Left ventricle myocardium inferior (tissue), 1 donor: ENCODE measurements around the gene PKD1L1. TPM values are rescaled to one million over a fixed set of nuclear protein-coding genes. Genes with fewer than 3 reads are reported as not detected.

Experiments
- DNase-seq: peaks from one replicate; pipeline ENCODE4 v3.0.0-alpha.2; 2020
- H3K27ac ChIP-seq: fragments of 200-600 bp; replicated peaks from 2 replicates; pipeline ENCODE4 v1.8.0; 2021
- H3K27me3 ChIP-seq: fragments of 200-600 bp; 2 replicates; pipeline ENCODE4 v1.8.0; 2021; ENCODE audit warnings: low read depth
- H3K36me3 ChIP-seq: fragments of 200-600 bp; 2 replicates; pipeline ENCODE4 v1.8.0; 2021
- H3K4me1 ChIP-seq: fragments of 200-600 bp; 2 replicates; pipeline ENCODE4 v1.8.0; 2021
- H3K4me3 ChIP-seq: fragments of 200-600 bp; 2 replicates; pipeline ENCODE4 v1.8.0; 2021; ENCODE audit warnings: mild to moderate bottlenecking, moderate library complexity
- H3K9me3 ChIP-seq: fragments of 200-600 bp; replicated peaks from 2 replicates; pipeline ENCODE4 v1.8.0; 2021
- intact Hi-C: fragments of 100-400 bp; cut with micrococcal nuclease; formaldehyde crosslinking; loops from one replicate; pipeline ENCODE4 v1.11.0; 2022
- total RNA-seq: library from RNA; stranded (reverse); fragmentation: NEBNext Ultra II Directional; extraction: Animal tissue kit (Norgen Biotek cat#: 25700); gene quantifications from one replicate; pipeline ENCODE4 v1.2.1, GENCODE V29; 2021
- TF ChIP-seq, protein P1 (sequence below): fragments of 200-600 bp; IDR thresholded peaks from 2 replicates; pipeline ENCODE4 v1.8.0; 2021; ENCODE audit warnings: antibody characterized with exemption, mild to moderate bottlenecking, borderline replicate concordance
- donor health status: DM: no; HTN: yes; CAD: no; lungs with severe emphysema.

PKD1L1 gene
- total RNA-seq, 1 donor from 2014 or later, result 1.5 TPM

DNA sequence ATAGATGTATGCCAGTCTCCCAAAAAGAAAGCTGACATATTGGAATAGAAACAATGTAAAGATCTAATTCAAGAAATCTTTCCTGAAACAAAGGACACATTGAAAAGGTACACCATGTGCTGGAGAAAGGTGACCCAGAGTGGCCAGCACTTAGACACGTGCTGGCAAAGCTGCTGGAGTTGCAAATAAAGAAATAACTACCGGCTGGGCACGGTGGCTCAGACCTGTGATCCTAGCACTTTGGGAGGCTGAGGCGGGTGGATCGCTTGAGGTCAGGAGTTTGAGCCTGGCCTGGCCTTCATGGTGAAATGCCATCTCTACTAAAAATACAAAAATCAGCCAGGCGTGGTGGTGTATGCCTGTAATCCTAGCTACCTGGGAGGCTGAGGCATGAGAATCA, 35.9 kb downstream of the PKD1L1 start:
- H3K27me3 ChIP-seq, result no peaks in the 10 kb centered on the region
- no peak overlapping the region for H3K4me3 ChIP-seq
- peaks cover 8% of the 10 kb centered on the region for H3K4me1 ChIP-seq
- H3K36me3 ChIP-seq, result peaks cover 6% of the 10 kb centered on the region
- no peak for DNase-seq
- TF ChIP-seq, protein P1, sequence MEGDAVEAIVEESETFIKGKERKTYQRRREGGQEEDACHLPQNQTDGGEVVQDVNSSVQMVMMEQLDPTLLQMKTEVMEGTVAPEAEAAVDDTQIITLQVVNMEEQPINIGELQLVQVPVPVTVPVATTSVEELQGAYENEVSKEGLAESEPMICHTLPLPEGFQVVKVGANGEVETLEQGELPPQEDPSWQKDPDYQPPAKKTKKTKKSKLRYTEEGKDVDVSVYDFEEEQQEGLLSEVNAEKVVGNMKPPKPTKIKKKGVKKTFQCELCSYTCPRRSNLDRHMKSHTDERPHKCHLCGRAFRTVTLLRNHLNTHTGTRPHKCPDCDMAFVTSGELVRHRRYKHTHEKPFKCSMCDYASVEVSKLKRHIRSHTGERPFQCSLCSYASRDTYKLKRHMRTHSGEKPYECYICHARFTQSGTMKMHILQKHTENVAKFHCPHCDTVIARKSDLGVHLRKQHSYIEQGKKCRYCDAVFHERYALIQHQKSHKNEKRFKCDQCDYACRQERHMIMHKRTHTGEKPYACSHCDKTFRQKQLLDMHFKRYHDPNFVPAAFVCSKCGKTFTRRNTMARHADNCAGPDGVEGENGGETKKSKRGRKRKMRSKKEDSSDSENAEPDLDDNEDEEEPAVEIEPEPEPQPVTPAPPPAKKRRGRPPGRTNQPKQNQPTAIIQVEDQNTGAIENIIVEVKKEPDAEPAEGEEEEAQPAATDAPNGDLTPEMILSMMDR, result no peak
- no peaks in the 10 kb centered on the region for H3K9me3 ChIP-seq
- H3K27ac ChIP-seq, result no peak overlapping the region
- intact Hi-C loops, result no loop called here

DNA sequence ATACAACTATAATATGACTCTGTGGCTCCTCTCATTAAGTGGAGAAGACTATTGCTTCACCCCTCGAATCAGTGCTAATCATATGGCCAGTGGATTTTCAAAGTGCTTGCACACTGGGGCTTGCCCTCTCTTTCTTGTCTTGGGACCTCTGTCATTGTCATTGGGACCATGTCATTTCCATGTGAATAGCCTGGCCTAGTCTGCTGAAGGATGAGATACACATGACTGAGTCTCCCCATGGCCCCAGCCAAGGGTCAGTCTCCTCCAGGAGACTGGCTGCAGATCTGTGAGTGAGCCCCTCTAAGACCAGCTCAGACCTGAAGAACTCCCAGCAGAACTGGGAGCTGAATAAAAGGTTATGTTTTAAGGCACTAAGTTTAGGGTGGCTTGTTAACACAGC, 39.5 kb downstream of the PKD1L1 start:
- TF ChIP-seq, protein P1, result no peak
- H3K4me3 ChIP-seq, result no peak overlapping the region
- no peaks in the 10 kb centered on the region for H3K27me3 ChIP-seq
- peaks cover 14% of the 10 kb centered on the region for H3K36me3 ChIP-seq
- intact Hi-C loops, result no loop called here
- DNase-seq, result no peak
- H3K4me1 ChIP-seq, result peaks cover 8% of the 10 kb centered on the region
- no peak overlapping the region for H3K27ac ChIP-seq
- no peaks in the 10 kb centered on the region for H3K9me3 ChIP-seq

DNA sequence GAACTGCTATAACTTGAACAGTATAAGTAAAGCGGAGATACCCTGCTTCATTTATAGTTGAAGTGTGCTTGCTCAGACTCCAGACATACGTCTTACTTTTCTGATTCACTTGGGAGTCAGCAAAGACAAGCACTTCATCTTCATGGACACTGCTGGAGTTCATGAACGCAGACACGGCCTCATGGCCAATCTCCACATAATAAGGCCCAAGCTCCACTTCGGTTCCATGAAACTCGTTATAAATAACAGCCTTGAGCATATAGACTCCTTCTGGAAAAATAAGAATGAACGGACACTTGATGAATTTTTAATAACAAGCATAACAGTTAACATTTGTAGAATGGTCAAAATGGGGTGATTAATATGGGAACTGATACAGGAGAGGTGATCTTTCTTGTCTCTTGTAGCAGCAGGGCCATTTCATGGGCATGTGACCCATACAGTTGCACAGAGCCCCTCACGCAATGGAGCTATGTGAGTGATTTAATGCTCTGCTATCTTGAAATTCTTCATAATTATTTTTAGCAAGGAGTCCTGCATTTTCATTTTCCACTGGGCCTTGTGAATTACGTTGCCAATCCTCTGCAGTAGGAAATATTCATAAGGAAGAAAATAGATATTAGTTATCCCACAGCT, 40.2 kb downstream of the PKD1L1 start:
- no peak for DNase-seq
- no peak overlapping the region for H3K27ac ChIP-seq
- H3K4me1 ChIP-seq, result peaks cover 8% of the 10 kb centered on the region
- H3K27me3 ChIP-seq, result no peaks in the 10 kb centered on the region
- H3K4me3 ChIP-seq, result no peak overlapping the region
- no peaks in the 10 kb centered on the region for H3K9me3 ChIP-seq
- peaks cover 14% of the 10 kb centered on the region for H3K36me3 ChIP-seq
- intact Hi-C loops, result no loop called here
- TF ChIP-seq, protein P1, result no peak

DNA sequence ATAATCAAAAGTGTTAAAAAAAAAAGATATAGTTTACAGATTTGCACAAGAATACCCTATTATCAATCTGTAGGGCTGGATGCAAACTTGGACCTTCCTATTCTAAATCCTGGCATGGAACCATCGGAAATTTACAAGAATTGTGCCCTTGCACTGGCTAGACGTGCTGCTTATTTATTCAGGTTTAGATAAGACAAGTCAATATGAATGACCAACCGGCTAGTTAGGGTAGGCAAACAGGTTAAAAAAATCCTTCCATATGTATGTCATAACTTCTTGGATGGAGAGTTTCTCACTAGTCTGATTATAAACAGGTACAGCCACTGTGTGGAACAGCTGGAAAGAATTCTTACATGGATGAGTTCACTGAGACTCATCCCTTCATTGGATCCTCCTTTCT, 41.4 kb downstream of the PKD1L1 start:
- peaks cover 8% of the 10 kb centered on the region for H3K4me1 ChIP-seq
- no peaks in the 10 kb centered on the region for H3K9me3 ChIP-seq
- no peak overlapping the region for H3K27ac ChIP-seq
- TF ChIP-seq, protein P1, result no peak
- no peaks in the 10 kb centered on the region for H3K27me3 ChIP-seq
- peaks cover 14% of the 10 kb centered on the region for H3K36me3 ChIP-seq
- intact Hi-C loops, result no loop called here
- DNase-seq, result no peak
- no peak overlapping the region for H3K4me3 ChIP-seq

DNA sequence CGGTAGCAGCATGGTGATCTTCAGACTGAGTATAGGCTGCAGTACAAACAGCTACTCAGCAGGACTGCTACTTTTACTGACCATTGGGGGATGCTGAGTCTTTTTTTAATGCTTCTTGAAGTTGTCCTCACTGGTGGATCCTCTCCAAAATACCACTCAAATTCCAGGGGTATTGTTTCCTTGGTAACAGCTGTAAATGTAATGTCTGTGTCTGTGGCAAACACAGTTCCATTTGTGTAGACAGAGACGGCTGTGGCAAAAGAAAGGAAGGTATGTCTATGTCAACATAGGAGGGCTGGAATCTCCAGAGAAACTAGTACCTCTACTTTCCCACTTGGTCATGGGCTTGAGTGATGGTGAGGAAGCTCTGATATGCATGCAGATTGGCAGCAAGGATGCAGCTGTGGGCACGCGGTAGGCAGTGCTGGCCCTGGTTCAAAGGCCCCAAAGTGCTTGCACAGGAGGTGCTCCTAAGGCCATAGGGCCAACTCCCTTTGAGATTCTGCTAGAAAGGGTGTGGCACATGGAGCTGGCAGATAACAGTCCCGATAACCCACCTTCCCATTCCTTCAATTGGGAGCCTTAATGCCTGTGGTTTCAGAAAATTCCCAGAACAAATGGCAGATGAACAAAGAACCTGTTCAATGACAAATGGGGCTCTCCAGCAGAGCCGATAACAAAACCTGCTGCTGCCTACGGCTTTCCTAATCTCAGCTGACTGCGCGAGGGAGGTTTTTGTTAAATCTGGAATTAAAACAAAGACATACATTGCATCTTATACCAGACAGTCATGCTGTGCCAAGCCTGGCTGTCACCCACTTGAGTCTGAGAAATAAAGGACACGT, 43.0 kb downstream of the PKD1L1 start:
- Histone ChIP-seq H3K27ac (no peak overlapping the region), H3K4me1 (peaks cover 8% of the 10 kb centered on the region), H3K4me3 (no peak overlapping the region), H3K36me3 (peaks cover 14% of the 10 kb centered on the region), H3K9me3 (no peaks in the 10 kb centered on the region), H3K27me3 (no peaks in the 10 kb centered on the region)
- TF ChIP-seq, protein P1, result no peak
- no peak for DNase-seq
- intact Hi-C loops, result no loop called here
